Left renal cortex interstitium (tissue), 4 donors: ENCODE data around the gene LMNA. TPM values are rescaled to one million over a fixed set of nuclear protein-coding genes. Genes with fewer than 3 reads are reported as not detected.
"Not testable (repeated sequence)": the region's sequence is repeated elsewhere in the genome, so short reads cannot be mapped to it uniquely, and the experiment has no call there.

Experiments
- DNase-seq, 4 donors: peaks; one replicate each; pipeline ENCODE4 v3.0.0-alpha.2; 2013; ENCODE audit warnings: low read depth in 4 of 4, low spot score in 2 of 4, missing footprints in 1 of 4
- polyA plus RNA-seq, 4 donors: library from polyadenylated mRNA; unstranded; fragments of 120-200 nt; gene quantifications; one replicate each; pipeline ENCODE4 v1.2.1, GENCODE V29; 2013; ENCODE audit not compliant: insufficient read length in 4 of 4

Gene LMNA
- polyA plus RNA-seq, 4 donors, result 81.2 to 114 (median 104) TPM

DNA sequence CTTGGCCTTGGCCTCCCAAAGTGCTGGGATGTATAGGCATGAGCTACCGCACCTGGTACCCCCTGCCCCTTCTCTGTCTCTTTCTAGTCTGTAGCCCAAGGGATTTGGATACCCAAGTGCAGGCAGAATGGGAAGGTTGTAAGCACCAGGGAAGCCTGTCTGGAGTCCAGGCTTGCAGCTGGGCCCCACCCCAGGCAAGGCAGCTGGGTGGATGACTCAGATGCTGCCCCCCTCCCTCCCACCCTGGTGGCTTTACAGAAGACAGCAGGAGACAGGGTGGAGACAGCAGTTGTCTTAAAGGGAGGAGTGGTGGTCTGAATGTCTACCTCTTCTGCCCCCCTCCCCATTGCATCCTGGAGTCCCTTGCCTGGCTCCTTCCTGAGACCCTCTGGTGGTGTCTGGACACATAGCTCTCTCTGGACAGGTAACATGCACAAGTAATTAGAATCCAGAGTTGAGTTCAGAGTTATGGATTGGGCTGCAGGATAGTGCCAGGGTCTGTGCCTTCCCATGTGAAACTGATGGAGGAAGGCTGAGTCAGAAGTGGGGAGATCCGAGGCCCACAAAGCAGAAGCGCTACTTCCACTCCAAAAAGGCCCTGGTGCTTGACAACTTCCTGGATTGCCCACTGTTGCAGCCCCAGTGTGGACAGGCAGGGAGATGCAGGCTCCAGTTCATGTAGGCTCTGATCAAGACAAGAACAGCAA, 5.1 kb downstream of the LMNA start:
- DNase-seq, result no peak

DNA sequence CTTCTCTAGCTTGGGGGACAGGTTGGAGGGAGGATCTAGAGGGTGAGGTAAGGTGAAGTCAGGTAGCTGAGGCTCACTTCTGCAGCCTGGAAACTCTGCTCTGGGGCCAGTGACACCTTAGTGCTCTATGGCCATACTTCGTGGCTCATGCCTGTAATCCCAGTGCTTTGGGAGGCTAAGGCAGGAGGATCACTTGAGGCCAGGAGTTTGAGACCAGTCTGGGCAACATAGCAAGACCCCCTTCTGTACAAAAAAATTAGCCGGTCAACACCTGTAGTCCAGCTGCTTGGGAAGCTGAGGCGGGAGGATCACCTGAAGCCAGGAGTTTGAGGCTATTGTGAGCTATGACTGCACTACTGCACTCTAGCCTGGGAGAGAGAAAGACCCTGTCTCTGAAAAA, 5.8 kb downstream of the LMNA start:
- no peak for DNase-seq

DNA sequence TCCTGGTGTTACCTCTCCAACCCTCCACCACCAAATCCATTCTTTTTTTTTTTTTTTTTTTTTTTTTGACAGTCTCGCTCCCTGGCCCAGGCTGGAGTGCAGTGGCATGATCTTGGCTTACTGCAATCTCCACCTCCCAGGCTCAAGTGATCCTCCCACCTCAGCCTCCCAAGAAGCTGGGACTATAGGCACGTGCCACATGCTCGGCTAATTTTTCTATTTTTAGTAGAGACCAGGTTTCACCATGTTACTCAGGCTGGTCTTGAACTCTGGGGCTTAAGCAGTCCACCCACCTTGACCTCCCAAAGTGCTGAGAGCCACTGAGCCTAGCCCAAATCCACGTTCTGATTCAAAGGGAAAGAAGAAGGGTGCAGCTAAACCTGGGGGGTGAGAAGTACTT, 6.5 kb downstream of the LMNA start:
- DNase-seq, result not testable (repeated sequence)

DNA sequence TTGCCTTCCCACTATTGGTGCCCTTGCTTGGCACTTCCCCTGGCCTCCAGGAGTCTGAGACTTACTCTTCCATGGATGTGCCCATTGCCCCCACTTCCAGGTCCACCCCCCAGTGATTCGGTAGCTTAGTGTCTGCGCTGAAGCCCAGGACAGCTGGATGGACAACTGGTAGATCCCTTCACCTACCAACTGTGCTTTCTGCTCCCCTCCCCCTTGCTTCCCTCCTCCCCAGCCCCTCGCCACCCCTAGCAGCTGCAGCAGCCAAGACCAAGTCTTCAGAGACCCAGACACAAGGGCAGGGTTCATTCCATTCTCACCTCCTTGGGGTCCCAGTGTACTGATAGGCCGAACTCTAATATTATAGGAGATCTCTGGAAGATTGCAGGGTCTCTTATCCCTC, 6.9 kb downstream of the LMNA start:
- DNase-seq, result no peak

GRCh38 chr1:156122086-156122485, 7.6 kb downstream of the LMNA start:
- DNase-seq, result no peak

- no peak for DNase-seq
Observed at GRCh38 chr1:156122519-156123355, 8.2 kb downstream of the LMNA start.

- peak in 1 of 4 donors; percentile 78 for DNase-seq
Observed at GRCh38 chr1:156123356-156124196, 9.1 kb downstream of the LMNA start.

DNA sequence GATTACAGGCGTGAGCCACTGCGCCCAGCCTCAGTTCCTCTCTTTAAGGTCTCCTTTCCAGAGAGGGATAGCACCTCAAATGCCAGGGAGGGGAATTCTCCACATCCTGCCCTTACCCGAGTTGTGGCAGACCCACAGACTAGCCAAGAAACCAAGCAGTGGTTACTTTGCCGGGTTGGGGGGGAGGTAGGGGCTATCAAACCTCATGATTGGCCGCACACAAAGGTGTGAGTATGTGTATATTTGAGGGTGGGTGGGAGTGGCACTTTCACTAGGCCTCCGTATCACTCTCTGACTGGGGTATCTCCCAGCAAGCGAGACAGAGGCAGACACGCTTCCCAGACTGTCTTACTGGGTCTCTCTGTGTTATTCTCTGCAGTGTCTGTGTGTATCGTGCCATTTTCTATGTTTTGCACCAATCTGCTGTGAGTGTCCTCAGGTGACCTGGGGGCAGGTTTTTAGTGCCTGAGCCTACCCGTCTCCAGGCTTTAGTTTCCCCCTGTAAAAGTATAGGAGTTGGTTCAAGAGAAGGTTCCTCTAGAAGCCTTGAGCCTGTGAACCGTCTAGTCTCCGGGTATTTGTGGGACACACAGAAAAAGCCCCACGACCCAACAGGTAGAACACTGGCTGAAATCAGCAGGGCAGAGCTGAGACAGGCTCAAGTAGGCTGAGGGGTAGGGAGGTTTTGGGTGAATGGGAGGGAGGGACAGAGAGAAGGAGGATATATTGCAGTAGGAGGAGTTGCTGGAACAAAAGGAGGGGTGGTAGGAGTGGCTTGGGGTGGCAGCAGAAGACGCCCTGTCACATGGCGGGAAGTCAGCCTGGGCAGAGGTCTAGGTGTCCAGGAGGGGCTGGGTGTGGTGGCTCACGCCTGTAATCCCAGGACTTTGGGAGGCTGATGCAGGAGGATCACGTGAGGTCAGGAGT, 10.3 kb downstream of the LMNA start:
- no peak for DNase-seq

GRCh38 chr1:156125544-156125943, 11.0 kb downstream of the LMNA start:
- not testable (repeated sequence) for DNase-seq

GRCh38 chr1:156126043-156126629, 11.6 kb downstream of the LMNA start:
- DNase-seq, result no peak

GRCh38 chr1:156126630-156127534, 12.4 kb downstream of the LMNA start:
- DNase-seq, result no peak

- no peak for DNase-seq
Observed at GRCh38 chr1:156128308-156128653, 13.8 kb downstream of the LMNA start.

DNA sequence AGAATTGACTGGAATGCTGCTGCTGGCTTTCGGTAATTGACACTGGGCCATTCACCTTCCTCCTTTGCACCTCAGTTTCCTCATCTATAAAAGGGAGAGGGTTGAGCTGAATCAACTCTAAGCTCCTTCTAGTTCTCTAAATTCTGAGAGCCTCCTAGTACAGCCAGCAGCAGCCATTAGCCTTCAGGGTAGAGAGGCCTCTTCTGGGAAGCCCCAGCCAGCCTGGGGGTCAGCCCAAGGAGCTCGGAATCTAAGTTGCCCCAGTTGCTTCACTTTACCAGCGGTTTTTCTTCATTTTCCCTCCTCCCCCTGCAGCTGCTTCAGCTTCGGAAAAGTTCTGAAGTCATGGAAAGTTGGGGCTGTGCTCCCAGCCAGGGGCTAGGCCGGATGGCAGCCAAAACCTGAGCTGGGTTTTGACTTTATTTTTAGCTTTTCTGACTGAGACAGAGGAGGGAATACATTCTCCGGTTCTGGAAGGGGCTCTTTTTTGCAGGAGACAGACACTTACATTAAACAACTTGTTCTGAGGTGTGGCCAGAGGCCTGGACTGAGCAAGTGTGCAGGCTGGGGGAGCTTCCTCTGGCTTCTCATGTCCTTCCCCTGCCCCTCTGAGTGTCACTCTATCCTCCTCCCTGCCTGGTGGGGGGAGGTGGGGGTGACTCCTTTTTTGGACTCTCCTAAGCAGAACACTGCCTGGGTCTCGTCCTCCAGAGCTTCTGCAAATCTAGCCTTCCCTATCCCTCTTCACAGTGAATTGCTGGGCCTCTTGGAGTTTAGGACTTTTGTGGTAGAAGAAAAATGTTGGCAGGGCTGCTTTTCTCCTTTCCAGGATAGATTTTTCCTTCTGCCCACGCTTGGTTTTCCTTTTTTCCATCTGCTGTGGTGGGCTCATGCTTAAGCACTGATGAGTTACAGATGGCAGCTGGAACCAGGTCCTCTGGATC, 14.4 kb downstream of the LMNA start:
- no peak for DNase-seq

GRCh38 chr1:156129687-156130577, 15.4 kb downstream of the LMNA start:
- DNase-seq, result no peak

GRCh38 chr1:156130578-156130942, 16.0 kb downstream of the LMNA start:
- DNase-seq, result no peak

DNA sequence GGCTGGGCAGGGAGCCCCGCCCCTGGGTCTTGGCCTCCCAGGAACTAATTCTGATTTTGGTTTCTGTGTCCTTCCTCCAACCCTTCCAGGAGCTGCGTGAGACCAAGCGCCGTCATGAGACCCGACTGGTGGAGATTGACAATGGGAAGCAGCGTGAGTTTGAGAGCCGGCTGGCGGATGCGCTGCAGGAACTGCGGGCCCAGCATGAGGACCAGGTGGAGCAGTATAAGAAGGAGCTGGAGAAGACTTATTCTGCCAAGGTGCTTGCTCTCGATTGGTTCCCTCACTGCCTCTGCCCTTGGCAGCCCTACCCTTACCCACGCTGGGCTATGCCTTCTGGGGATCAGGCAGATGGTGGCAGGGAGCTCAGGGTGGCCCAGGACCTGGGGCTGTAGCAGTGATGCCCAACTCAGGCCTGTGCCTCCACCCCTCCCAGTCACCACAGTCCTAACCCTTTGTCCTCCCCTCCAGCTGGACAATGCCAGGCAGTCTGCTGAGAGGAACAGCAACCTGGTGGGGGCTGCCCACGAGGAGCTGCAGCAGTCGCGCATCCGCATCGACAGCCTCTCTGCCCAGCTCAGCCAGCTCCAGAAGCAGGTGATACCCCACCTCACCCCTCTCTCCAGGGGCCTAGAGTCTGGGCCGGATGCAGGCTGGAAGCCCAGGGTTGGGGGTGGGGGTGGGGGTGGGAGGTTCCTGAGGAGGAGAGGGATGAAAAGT, 20.4 kb downstream of the LMNA start:
- DNase-seq, result no peak
